Karpas-422 (cell line): ENCODE measurements around the gene TSPAN11. TPM values are rescaled to one million over a fixed set of nuclear protein-coding genes. Genes with fewer than 3 reads are reported as not detected.

ENCODE experiments used
- DNase-seq: peaks from one replicate; pipeline ENCODE4 v3.0.0-alpha.2; 2015
- H2AFZ ChIP-seq: fragments of 200-600 bp; sonication (generic); 2 replicates; pipeline ENCODE4 v1.6.1; 2014; ENCODE audit warnings: antibody characterized with exemption, low read length, mixed read lengths
- H3K27ac ChIP-seq: fragments of 200-600 bp; sonication (generic); 2 replicates; pipeline ENCODE4 v1.5.1; 2014; ENCODE audit warnings: mild to moderate bottlenecking, low read length, moderate library complexity
- H3K27me3 ChIP-seq: fragments of 200-600 bp; sonication (generic); 2 replicates; pipeline ENCODE4 v1.6.1; 2014; ENCODE audit warnings: low read length, mixed read lengths
- H3K36me3 ChIP-seq: fragments of 200-600 bp; sonication (generic); 2 replicates; pipeline ENCODE4 v1.6.1; 2014; ENCODE audit warnings: low read length, mixed read lengths; ENCODE audit not compliant: insufficient read depth
- H3K4me1 ChIP-seq: fragments of 200-600 bp; sonication (generic); 2 replicates; pipeline ENCODE4 v1.6.1; 2014; ENCODE audit warnings: mild to moderate bottlenecking, low read length, mixed read lengths
- H3K4me2 ChIP-seq: fragments of 200-600 bp; sonication (generic); 2 replicates; pipeline ENCODE4 v1.6.1; 2014; ENCODE audit warnings: low read length, low read depth, mild to moderate bottlenecking; ENCODE audit not compliant: poor library complexity, severe bottlenecking
- H3K4me3 ChIP-seq: fragments of 200-600 bp; sonication (generic); 2 replicates; pipeline ENCODE4 v1.5.1; 2014; ENCODE audit warnings: mild to moderate bottlenecking, antibody characterized with exemption, low read length, mixed read lengths
- H3K79me2 ChIP-seq: fragments of 200-600 bp; sonication (generic); 2 replicates; pipeline ENCODE4 v1.6.1; 2014; ENCODE audit warnings: mild to moderate bottlenecking, low read length, mixed read lengths
- H3K9ac ChIP-seq: fragments of 200-600 bp; sonication (generic); 2 replicates; pipeline ENCODE4 v1.6.0; 2014; ENCODE audit warnings: low read length
- H3K9me2 ChIP-seq: fragments of 200-600 bp; sonication (generic), shearing (Covaris generic); replicated peaks from 2 replicates; pipeline ENCODE4 v1.6.0; 2014; ENCODE audit warnings: mild to moderate bottlenecking, low read length, moderate library complexity; ENCODE audit not compliant: insufficient read depth
- H3K9me3 ChIP-seq: fragments of 300-700, 200-600 bp; sonication (generic); 2 replicates; pipeline ENCODE4 v1.6.1; 2014; ENCODE audit warnings: low read length, mixed read lengths
- H4K20me1 ChIP-seq: fragments of 200-600 bp; sonication (generic); 2 replicates; pipeline ENCODE4 v1.6.1; 2014; ENCODE audit warnings: mild to moderate bottlenecking, antibody characterized with exemption, low read length, low read depth; ENCODE audit not compliant: insufficient read depth
- total RNA-seq: library from RNA; depleted of rRNA; stranded (reverse); fragments of >200 nt; shearing (Covaris generic); gene quantifications from 2 replicates; pipeline ENCODE4 v1.2.3, GENCODE V29; 2014; ENCODE audit warnings: low replicate concordance

Gene TSPAN11
- total RNA-seq, 1 experiment from 2014 or later, result not detected

DNA sequence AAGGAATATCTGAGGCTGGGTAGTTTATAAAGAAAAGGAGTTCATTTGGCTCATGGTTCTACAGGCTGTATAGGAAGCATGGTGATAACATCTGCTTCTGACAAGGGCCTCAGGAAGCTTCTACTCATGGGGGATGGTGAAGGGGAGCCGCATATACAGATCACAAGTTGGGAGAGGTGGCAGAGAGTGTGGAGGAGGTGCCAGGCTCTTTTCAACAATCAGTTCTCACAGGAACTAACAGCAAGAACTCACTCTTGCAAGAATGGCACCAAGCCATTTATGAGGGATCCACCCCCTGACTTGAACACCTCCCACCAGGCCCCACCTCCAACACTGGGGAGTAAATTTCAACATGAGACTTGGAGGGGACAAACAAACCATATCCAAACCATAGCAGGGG, 3.5 kb upstream of the TSPAN11 start:
- DNase-seq, result no peak
- no peaks in the 10 kb centered on the region for H3K27me3 ChIP-seq
- H3K27ac ChIP-seq, result no peak overlapping the region
- no peaks in the 10 kb centered on the region for H3K9me2 ChIP-seq
- no peaks in the 10 kb centered on the region for H4K20me1 ChIP-seq
- no peak overlapping the region for H3K9ac ChIP-seq
- H3K4me1 ChIP-seq, result no peaks in the 10 kb centered on the region
- no peaks in the 10 kb centered on the region for H3K9me3 ChIP-seq
- H3K4me3 ChIP-seq, result no peak overlapping the region
- H3K4me2 ChIP-seq, result no peak overlapping the region
- H3K36me3 ChIP-seq, result no peaks in the 10 kb centered on the region
- no peak overlapping the region for H2AFZ ChIP-seq
- H3K79me2 ChIP-seq, result no peaks in the 10 kb centered on the region

DNA sequence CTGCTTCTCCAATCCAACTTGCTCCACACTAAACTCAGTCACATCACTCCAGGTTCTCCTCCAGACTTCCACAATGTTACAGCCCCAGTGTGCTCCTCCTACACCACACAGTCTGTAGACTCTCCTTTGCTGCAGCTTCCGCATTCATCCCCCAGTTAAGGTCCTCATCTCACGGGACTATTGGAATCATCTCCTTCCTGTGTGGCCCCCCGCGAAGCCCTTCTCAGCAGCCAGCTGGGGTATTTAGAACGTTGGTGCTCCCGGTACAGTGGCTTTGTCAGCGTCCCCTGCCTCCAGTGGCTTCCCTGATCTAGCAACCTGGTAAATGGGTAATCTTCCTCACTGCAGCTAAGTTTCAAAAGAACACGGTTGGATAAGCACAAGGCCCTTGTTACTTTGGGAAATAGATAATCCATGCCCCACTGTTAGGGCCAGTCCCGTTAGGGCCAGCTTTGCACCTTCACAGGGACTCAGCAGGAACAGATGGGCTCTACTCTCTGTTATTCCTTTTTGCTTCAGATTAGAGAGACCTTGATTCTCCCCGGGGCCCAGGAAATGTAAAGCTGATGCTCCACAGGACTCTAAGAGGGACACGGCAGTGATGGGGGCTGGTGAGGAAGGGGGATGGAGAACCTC, 823 bp upstream of the TSPAN11 start:
- no peaks in the 10 kb centered on the region for H3K36me3 ChIP-seq
- no peak overlapping the region for H2AFZ ChIP-seq
- no peaks in the 10 kb centered on the region for H4K20me1 ChIP-seq
- H3K9me3 ChIP-seq, result no peaks in the 10 kb centered on the region
- no peak for DNase-seq
- no peak overlapping the region for H3K27ac ChIP-seq
- H3K79me2 ChIP-seq, result no peaks in the 10 kb centered on the region
- no peak overlapping the region for H3K4me2 ChIP-seq
- H3K27me3 ChIP-seq, result no peaks in the 10 kb centered on the region
- H3K9ac ChIP-seq, result no peak overlapping the region
- no peaks in the 10 kb centered on the region for H3K4me1 ChIP-seq
- H3K4me3 ChIP-seq, result no peak overlapping the region
- H3K9me2 ChIP-seq, result no peaks in the 10 kb centered on the region

DNA sequence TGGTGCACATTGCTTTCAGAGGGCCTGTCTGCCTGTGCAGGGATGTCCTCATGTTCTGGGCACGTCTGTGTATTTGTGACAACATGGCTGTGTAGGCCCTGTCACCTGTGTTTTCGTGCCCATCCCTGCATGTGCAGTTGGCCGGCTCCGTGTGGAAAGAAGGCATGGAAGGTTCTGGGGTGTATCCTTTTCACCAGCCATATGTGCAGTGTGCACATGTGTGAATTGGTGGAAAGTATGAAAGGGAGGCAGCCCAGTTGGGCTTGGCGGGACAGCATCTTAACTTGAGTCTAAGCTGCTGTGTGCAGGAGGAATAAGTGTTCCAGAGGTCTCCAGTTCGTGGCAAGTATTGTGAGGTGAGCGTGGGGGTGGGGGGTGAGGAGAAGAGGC, 669 bp downstream of the TSPAN11 start:
- no peaks in the 10 kb centered on the region for H3K36me3 ChIP-seq
- no peak overlapping the region for H3K4me3 ChIP-seq
- H3K9ac ChIP-seq, result no peak overlapping the region
- no peak overlapping the region for H2AFZ ChIP-seq
- DNase-seq, result no peak
- no peaks in the 10 kb centered on the region for H4K20me1 ChIP-seq
- H3K4me2 ChIP-seq, result no peak overlapping the region
- H3K9me3 ChIP-seq, result no peaks in the 10 kb centered on the region
- H3K79me2 ChIP-seq, result no peaks in the 10 kb centered on the region
- no peaks in the 10 kb centered on the region for H3K9me2 ChIP-seq
- H3K4me1 ChIP-seq, result no peaks in the 10 kb centered on the region
- H3K27ac ChIP-seq, result no peak overlapping the region
- no peaks in the 10 kb centered on the region for H3K27me3 ChIP-seq

DNA sequence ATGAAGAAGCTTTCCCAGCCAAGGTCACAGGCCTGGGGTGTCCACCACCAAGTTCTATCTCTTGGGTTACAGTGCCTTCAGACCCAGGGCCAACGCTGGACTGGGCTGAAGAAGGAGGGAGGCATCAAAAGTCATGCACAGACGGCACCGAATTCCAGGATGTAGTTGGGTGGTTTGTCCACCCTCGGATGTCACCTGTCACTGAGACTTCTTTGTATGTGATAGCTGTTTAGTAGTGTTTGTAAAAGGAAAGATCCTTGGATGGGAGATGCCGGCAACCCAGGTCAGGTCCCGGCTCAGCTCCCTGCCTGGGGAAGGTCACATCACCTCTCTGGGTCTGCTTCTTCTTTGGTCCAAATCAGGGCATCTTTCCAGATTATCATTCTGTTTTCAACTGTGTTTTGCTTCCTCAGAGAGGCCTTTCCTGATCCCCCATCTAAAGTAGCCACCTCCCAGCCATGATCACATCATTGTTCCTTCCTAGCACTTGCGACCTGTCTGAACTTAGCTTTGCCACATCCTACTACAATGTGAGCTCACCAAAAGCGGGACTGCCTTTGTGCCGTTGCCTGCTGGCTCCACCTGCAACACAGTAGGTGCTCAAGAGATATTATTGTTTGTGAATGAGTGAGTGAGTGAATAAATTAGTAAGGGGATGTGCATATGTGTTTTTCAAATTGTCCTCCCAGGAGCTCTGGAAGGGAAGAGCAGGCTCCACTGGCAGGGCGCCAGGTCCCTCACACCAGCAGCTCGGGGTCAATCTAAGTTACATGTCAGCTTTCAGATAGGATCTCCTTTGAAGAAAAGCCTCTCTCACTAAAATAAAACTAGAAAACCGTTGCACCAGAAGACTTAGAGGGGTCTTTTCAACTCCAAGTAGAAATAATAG, 2.1 kb downstream of the TSPAN11 start:
- H3K4me1 ChIP-seq, result no peaks in the 10 kb centered on the region

DNA sequence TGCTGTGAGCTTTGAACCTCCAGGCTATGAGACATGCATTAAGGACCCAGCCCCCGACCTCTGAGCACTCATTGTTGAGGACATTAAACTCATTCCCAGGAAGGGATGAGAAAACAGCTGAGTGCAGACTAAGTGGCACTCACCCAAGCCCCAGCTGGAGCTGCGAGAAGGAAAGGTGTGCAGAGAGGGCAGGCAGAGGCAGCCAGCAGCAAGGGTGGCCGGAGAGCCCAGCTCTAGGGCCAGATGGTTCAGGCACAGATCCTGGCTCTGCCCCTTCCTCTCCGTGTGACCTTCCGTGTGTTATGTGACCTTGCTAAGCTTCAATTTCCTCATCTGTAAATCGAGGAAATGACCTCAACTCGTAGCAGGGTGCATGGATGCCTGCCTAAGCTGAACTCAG, 3.7 kb downstream of the TSPAN11 start:
- no peak for DNase-seq
- H2AFZ ChIP-seq, result no peak overlapping the region
- no peaks in the 10 kb centered on the region for H4K20me1 ChIP-seq
- H3K36me3 ChIP-seq, result no peaks in the 10 kb centered on the region
- no peak overlapping the region for H3K27ac ChIP-seq
- no peaks in the 10 kb centered on the region for H3K9me2 ChIP-seq
- no peaks in the 10 kb centered on the region for H3K79me2 ChIP-seq
- no peaks in the 10 kb centered on the region for H3K4me1 ChIP-seq
- no peak overlapping the region for H3K4me2 ChIP-seq
- H3K27me3 ChIP-seq, result no peaks in the 10 kb centered on the region
- H3K9ac ChIP-seq, result no peak overlapping the region
- no peaks in the 10 kb centered on the region for H3K9me3 ChIP-seq
- no peak overlapping the region for H3K4me3 ChIP-seq

More for the DNA sequence above, 2.1 kb downstream of the TSPAN11 start:
- DNase-seq, result no peak
- Histone ChIP-seq H3K9me3 (no peaks in the 10 kb centered on the region), H3K27me3 (no peaks in the 10 kb centered on the region), H3K4me3 (no peak overlapping the region), H3K36me3 (no peaks in the 10 kb centered on the region), H4K20me1 (no peaks in the 10 kb centered on the region), H3K4me2 (no peak overlapping the region), H2AFZ (no peak overlapping the region), H3K79me2 (no peaks in the 10 kb centered on the region), H3K9me2 (no peaks in the 10 kb centered on the region), H3K27ac (no peak overlapping the region), H3K9ac (no peak overlapping the region)

DNA sequence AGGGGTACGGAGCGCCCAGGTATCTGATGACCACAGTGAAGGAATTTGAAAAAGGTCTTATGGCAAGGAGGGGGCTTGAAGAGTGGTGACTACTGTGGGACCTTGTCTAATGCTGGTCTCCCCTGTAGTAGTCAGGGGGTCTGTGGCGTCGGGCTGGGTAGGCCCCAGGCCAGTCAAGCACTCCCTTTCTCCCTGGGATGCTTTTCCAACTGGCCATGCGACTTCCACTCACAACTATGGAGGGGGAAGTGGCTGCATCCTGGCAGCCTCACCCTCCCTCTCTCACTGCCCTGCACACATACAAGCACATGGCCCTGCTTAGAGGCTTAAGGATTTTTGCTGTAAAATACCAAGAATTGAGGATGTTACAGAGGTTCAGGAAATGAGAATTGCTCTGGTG, 4.1 kb downstream of the TSPAN11 start:
- no peaks in the 10 kb centered on the region for H3K9me3 ChIP-seq
- no peaks in the 10 kb centered on the region for H3K4me1 ChIP-seq
- H3K4me2 ChIP-seq, result no peak overlapping the region
- H3K79me2 ChIP-seq, result no peaks in the 10 kb centered on the region
- H4K20me1 ChIP-seq, result no peaks in the 10 kb centered on the region
- H3K27me3 ChIP-seq, result no peaks in the 10 kb centered on the region
- no peak overlapping the region for H2AFZ ChIP-seq
- DNase-seq, result no peak
- no peak overlapping the region for H3K27ac ChIP-seq
- no peak overlapping the region for H3K9ac ChIP-seq
- no peaks in the 10 kb centered on the region for H3K9me2 ChIP-seq
- H3K4me3 ChIP-seq, result no peak overlapping the region
- H3K36me3 ChIP-seq, result no peaks in the 10 kb centered on the region

DNA sequence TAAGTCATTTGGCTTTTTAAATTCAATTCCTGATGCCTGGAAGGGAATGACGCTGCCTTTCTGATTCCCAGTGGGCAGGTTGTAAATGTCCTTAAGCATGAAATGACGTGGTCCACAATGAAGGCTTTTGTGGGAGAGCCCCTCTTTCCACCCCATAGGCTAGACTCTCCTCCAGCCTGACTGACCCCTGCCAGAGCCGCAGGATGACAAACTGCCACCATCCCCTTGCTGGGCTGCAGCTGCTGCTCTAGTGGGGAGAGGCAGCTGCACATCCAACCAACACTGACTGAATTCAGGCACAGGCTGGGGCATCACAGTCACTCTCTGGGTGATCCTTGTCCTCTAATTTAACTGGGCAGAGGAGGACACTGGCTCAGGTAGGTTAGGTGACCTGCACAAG, 6.3 kb downstream of the TSPAN11 start:
- H3K9ac ChIP-seq, result no peak overlapping the region
- no peaks in the 10 kb centered on the region for H3K4me1 ChIP-seq
- H3K27me3 ChIP-seq, result no peaks in the 10 kb centered on the region
- no peak overlapping the region for H3K4me2 ChIP-seq
- H3K36me3 ChIP-seq, result no peaks in the 10 kb centered on the region
- no peak overlapping the region for H2AFZ ChIP-seq
- H3K79me2 ChIP-seq, result no peaks in the 10 kb centered on the region
- no peak for DNase-seq
- H3K27ac ChIP-seq, result no peak overlapping the region
- no peaks in the 10 kb centered on the region for H3K9me3 ChIP-seq
- no peak overlapping the region for H3K4me3 ChIP-seq
- no peaks in the 10 kb centered on the region for H3K9me2 ChIP-seq
- no peaks in the 10 kb centered on the region for H4K20me1 ChIP-seq

DNA sequence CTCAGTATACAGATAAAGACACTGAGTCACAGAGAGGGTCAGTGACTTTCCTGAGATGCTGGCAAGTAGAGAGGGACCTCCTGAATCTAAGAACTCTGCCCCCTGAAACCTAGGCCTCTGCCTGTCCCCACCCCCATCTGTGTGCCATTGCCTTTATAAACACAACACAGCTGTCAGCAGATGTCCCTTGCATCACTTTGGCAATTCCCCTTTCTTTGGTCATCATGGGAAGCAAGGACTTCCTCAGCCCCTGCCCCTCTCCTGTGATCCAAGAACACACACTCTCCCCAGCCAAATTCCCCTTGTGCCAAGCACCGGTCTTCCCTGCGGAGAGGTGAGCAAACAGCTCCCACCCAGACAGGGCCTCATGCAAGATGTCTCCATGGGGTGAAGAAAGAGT, 8.3 kb downstream of the TSPAN11 start:
- H3K27ac ChIP-seq, result no peak overlapping the region
- H2AFZ ChIP-seq, result no peak overlapping the region
- no peak for DNase-seq
- H3K9me2 ChIP-seq, result no peaks in the 10 kb centered on the region
- H3K79me2 ChIP-seq, result no peaks in the 10 kb centered on the region
- no peak overlapping the region for H3K9ac ChIP-seq
- no peak overlapping the region for H3K4me3 ChIP-seq
- no peaks in the 10 kb centered on the region for H3K4me1 ChIP-seq
- no peaks in the 10 kb centered on the region for H3K9me3 ChIP-seq
- no peaks in the 10 kb centered on the region for H4K20me1 ChIP-seq
- H3K4me2 ChIP-seq, result no peak overlapping the region
- H3K36me3 ChIP-seq, result no peaks in the 10 kb centered on the region
- H3K27me3 ChIP-seq, result no peaks in the 10 kb centered on the region
